HCT116 (cell line): Measurements from ENCODE around the gene APBA1. TPM values are rescaled to one million over a fixed set of nuclear protein-coding genes. Genes with fewer than 3 reads are reported as not detected.

ENCODE experiments used
- ATAC-seq: fragments of 200-7000 bp; cut with Tn5 transposase; 2 replicates; pipeline ENCODE4 v1.9.1; 2020; ENCODE audit warnings: mild to moderate bottlenecking, moderate library complexity
- BruUV-seq: library from RNA; stranded (reverse); fragments of 400-500 nt; replicated peaks from 2 replicates; lab custom pipeline; 2021; lab: Mats Ljungman, UMichigan
- CTCF ChIA-PET: fragments of 300-600 bp; sonication (Branson Sonifier 250); formaldehyde crosslinking; loops from one replicate; lab custom pipeline; 2021; ENCODE audit warnings: antibody characterized with exemption; lab: Charles Lee
- POLR2A ChIA-PET: fragments of 300-600, 350-600 bp; sonication (Branson Sonifier 250); formaldehyde crosslinking; loops from one replicate; lab custom pipeline; 2021; ENCODE audit warnings: antibody characterized with exemption; lab: Charles Lee
- RAD21 ChIA-PET, 2 experiments: fragments of 300-600 bp; sonication (Branson Sonifier 250); formaldehyde crosslinking; loops; one replicate each; lab custom pipeline; 2023; ENCODE audit warnings: low total read pairs in 2 of 2; ENCODE audit not compliant: uncharacterized antibody in 2 of 2, unreplicated experiment in 2 of 2, low non-redundant PET in 1 of 2; lab: Charles Lee
- DNase-seq: peaks from one replicate; pipeline ENCODE4 v3.0.0-alpha.2; 2010; ENCODE audit warnings: low read depth, low spot score
- H2AFZ ChIP-seq: fragments of 200-600 bp; shearing (Covaris generic), sonication (generic); 2 replicates; pipeline ENCODE4 v1.6.1; 2017; ENCODE audit warnings: low read depth, mixed run types, mixed read lengths, antibody characterized with exemption, low read length; ENCODE audit not compliant: poor library complexity, severe bottlenecking
- H3K27ac ChIP-seq: 2 replicates; pipeline ENCODE4 v1.5.1; 2012; ENCODE audit warnings: low read depth, low read length
- H3K27me3 ChIP-seq: fragments of 200-600 bp; sonication (generic); 2 replicates; pipeline ENCODE4 v1.6.1; 2016; ENCODE audit warnings: mixed run types, low read length, mixed read lengths; ENCODE audit not compliant: insufficient read depth
- H3K36me3 ChIP-seq, 2 experiments: fragments of 200-500 bp in 1 of 2; fragments of 200-600 bp in 1 of 2; sonication (Bioruptor generic) in 1 of 2; sonication (generic) in 1 of 2; 2 replicates each; pipeline versions ENCODE4 v1.5.1 to v1.6.1; 2014 to 2016; ENCODE audit warnings: low read length in 2 of 2, inconsistent platforms in 1 of 2, mixed read lengths in 1 of 2, mixed run types in 1 of 2; ENCODE audit not compliant: insufficient read depth in 2 of 2, control insufficient read depth in 1 of 2
- H3K4me1 ChIP-seq, 2 experiments: fragments of 200-600 bp in 1 of 2; sonication (generic) in 1 of 2; 2 replicates each; pipeline versions ENCODE4 v1.5.1 to v1.6.1; 2012 to 2017; ENCODE audit warnings: low read length in 2 of 2, inconsistent platforms in 1 of 2, mild to moderate bottlenecking in 1 of 2, mixed read lengths in 1 of 2, mixed run types in 1 of 2, moderate library complexity in 1 of 2; ENCODE audit not compliant: insufficient read depth in 2 of 2, control insufficient read depth in 1 of 2
- H3K4me2 ChIP-seq: fragments of 200-600 bp; sonication (generic); 2 replicates; pipeline ENCODE4 v1.6.1; 2017; ENCODE audit warnings: mixed run types, low read length, mixed read lengths
- H3K4me3 ChIP-seq, 2 experiments: fragments of 200-600 bp in 1 of 2; sonication (generic) in 1 of 2; replicated peaks in 1 of 2; 2 replicates each; pipeline ENCODE4 v1.5.1; 2011 to 2016; ENCODE audit warnings: low read length in 2 of 2, control low read depth in 1 of 2, low read depth in 1 of 2, mild to moderate bottlenecking in 1 of 2, mixed read lengths in 1 of 2, mixed run types in 1 of 2
- H3K79me2 ChIP-seq: fragments of 200-600 bp; sonication (generic); 2 replicates; pipeline ENCODE4 v1.6.1; 2017; ENCODE audit warnings: mild to moderate bottlenecking, mixed run types, low read length, moderate library complexity, mixed read lengths; ENCODE audit not compliant: insufficient read depth
- H3K9ac ChIP-seq: fragments of 200-600 bp; sonication (generic); 2 replicates; pipeline ENCODE4 v1.6.1; 2016; ENCODE audit warnings: low read length, mixed read lengths
- H3K9me2 ChIP-seq: fragments of 200-600 bp; sonication (generic), shearing (Covaris generic); 2 replicates; pipeline ENCODE4 v1.6.1; 2017; ENCODE audit warnings: mixed run types, mild to moderate bottlenecking, moderate library complexity; ENCODE audit not compliant: insufficient read depth
- H3K9me3 ChIP-seq, 2 experiments: fragments of 200-500 bp in 1 of 2; fragments of 200-600 bp in 1 of 2; sonication (Bioruptor generic) in 1 of 2; sonication (generic) in 1 of 2; 2 replicates each; pipeline ENCODE4 v1.6.1; 2014 to 2017; ENCODE audit warnings: low read length in 2 of 2, mixed read lengths in 2 of 2, inconsistent platforms in 1 of 2, low read depth in 1 of 2, mild to moderate bottlenecking in 1 of 2, mixed run types in 1 of 2, moderate library complexity in 1 of 2; ENCODE audit not compliant: control insufficient read depth in 1 of 2, insufficient read depth in 1 of 2
- H4K20me1 ChIP-seq: fragments of 200-600 bp; sonication (generic), shearing (Covaris generic); 2 replicates; pipeline ENCODE4 v1.6.1; 2017; ENCODE audit warnings: mixed run types, mild to moderate bottlenecking, moderate library complexity; ENCODE audit not compliant: insufficient read depth
- ELF1 ChIP-seq: IDR thresholded peaks from 2 replicates; pipeline ENCODE4 v1.6.1; 2012; ENCODE audit warnings: low read depth, borderline replicate concordance
- EZH2 ChIP-seq: fragments of 200-600 bp; sonication (generic); IDR thresholded peaks from 2 replicates; pipeline ENCODE4 v1.6.1; 2017; ENCODE audit warnings: antibody characterized with exemption, mixed run types
- FOSL1 ChIP-seq: IDR thresholded peaks from 2 replicates; pipeline ENCODE4 v1.6.1; 2012; ENCODE audit warnings: low read depth
- POLR2AphosphoS5 ChIP-seq: IDR thresholded peaks from 2 replicates; pipeline ENCODE4 v1.6.1; 2011; ENCODE audit warnings: mild to moderate bottlenecking, low read depth, low read length, moderate library complexity
- RAD21 ChIP-seq: IDR thresholded peaks from 2 replicates; pipeline ENCODE4 v1.6.1; 2012; ENCODE audit warnings: low read depth, mild to moderate bottlenecking
- SIN3A ChIP-seq: IDR thresholded peaks from 2 replicates; pipeline ENCODE4 v1.6.1; 2012; ENCODE audit warnings: low read depth
- SP1 ChIP-seq: IDR thresholded peaks from 2 replicates; pipeline ENCODE4 v1.6.1; 2012; ENCODE audit warnings: low read depth
- YY1 ChIP-seq: IDR thresholded peaks from 2 replicates; pipeline ENCODE4 v1.6.1; 2011; ENCODE audit warnings: low read length, low read depth, moderate library complexity, mild to moderate bottlenecking; ENCODE audit not compliant: insufficient replicate concordance; ENCODE audit errors: extremely low read depth
- intact Hi-C: fragments of 100-400 bp; cut with micrococcal nuclease; formaldehyde crosslinking; loops from 2 replicates; pipeline ENCODE4 v1.10.0; 2022
- total RNA-seq: library from RNA; stranded (reverse); gene quantifications from one replicate; pipeline ENCODE4 v1.2.1, GENCODE V29; 2021; ENCODE audit not compliant: unreplicated experiment

APBA1 gene
- total RNA-seq, 1 experiment from 2014 or later = 0.20 TPM

- DNase-seq = no peak
- TF ChIP-seq FOSL1 (no peak), SP1 (no peak), YY1 (no peak), EZH2 (no peak)
Measured at GRCh38 chr9:69485466-69485865, 186.7 kb downstream of the APBA1 start.

GRCh38 chr9:69483886-69484422 is 188.2 kb downstream of the APBA1 start:
- POLR2A ChIA-PET = no interaction called here
- intact Hi-C loops = no loop called here

More at GRCh38 chr9:69485466-69485865, 186.7 kb downstream of the APBA1 start:
- no peaks in the 10 kb centered on the region for H3K4me1 ChIP-seq
- H3K79me2 ChIP-seq = no peaks in the 10 kb centered on the region
- no peak overlapping the region for H2AFZ ChIP-seq
- no peak overlapping the region for H3K4me3 ChIP-seq
- H4K20me1 ChIP-seq = no peaks in the 10 kb centered on the region
- no peak overlapping the region for H3K4me2 ChIP-seq
- no peaks in the 10 kb centered on the region for H3K9me2 ChIP-seq
- no peak overlapping the region for H3K27ac ChIP-seq
- peaks cover 10% of the 10 kb centered on the region for H3K27me3 ChIP-seq
- no peaks in the 10 kb centered on the region for H3K36me3 ChIP-seq
- BruUV-seq = no TSS peak
- RAD21 ChIA-PET = no interaction called here
- H3K9ac ChIP-seq = no peak overlapping the region
- intact Hi-C loops = no loop called here
- CTCF ChIA-PET = no interaction called here
- no peaks in the 10 kb centered on the region for H3K9me3 ChIP-seq
- POLR2A ChIA-PET = no interaction called here
- ATAC-seq = no peak

More at GRCh38 chr9:69483886-69484422, 188.2 kb downstream of the APBA1 start:
- H3K36me3 ChIP-seq = no peaks in the 10 kb centered on the region
- H3K4me1 ChIP-seq = no peaks in the 10 kb centered on the region
- H4K20me1 ChIP-seq = no peaks in the 10 kb centered on the region
- ChIA-PET RAD21 (no interaction called here), CTCF (interaction anchor here (1.3 kb wide), 1 partner anchor 8 kb away, joined by 3 read pairs; no protein-coding TSS in a partner anchor)
- no peaks in the 10 kb centered on the region for H3K79me2 ChIP-seq
- no TSS peak for BruUV-seq
- no peak overlapping the region for H3K27ac ChIP-seq
- no peaks in the 10 kb centered on the region for H3K9me2 ChIP-seq
- ATAC-seq (no peak), DNase-seq (no peak)
- TF ChIP-seq POLR2AphosphoS5 (no peak), RAD21 (no peak), SIN3A (no peak), ELF1 (no peak)
- H2AFZ ChIP-seq = no peak overlapping the region
- H3K9ac ChIP-seq = no peak overlapping the region
- peaks cover 10% of the 10 kb centered on the region for H3K27me3 ChIP-seq
- no peaks in the 10 kb centered on the region for H3K9me3 ChIP-seq
- no peak overlapping the region for H3K4me2 ChIP-seq
- H3K4me3 ChIP-seq = no peak overlapping the region
